GM21576 (cell line): ENCODE data around the gene RARA.
A peak's percentile ranks its signal among the peaks of the same experiment; 100 is the strongest.

Experiments used
- ATAC-seq: cut with Tn5 transposase; IDR thresholded peaks from one replicate; pipeline ENCODE4 v1.9.1; 2021; ENCODE audit warnings: mild to moderate bottlenecking, moderate library complexity; ENCODE audit not compliant: unreplicated experiment

RARA gene

DNA sequence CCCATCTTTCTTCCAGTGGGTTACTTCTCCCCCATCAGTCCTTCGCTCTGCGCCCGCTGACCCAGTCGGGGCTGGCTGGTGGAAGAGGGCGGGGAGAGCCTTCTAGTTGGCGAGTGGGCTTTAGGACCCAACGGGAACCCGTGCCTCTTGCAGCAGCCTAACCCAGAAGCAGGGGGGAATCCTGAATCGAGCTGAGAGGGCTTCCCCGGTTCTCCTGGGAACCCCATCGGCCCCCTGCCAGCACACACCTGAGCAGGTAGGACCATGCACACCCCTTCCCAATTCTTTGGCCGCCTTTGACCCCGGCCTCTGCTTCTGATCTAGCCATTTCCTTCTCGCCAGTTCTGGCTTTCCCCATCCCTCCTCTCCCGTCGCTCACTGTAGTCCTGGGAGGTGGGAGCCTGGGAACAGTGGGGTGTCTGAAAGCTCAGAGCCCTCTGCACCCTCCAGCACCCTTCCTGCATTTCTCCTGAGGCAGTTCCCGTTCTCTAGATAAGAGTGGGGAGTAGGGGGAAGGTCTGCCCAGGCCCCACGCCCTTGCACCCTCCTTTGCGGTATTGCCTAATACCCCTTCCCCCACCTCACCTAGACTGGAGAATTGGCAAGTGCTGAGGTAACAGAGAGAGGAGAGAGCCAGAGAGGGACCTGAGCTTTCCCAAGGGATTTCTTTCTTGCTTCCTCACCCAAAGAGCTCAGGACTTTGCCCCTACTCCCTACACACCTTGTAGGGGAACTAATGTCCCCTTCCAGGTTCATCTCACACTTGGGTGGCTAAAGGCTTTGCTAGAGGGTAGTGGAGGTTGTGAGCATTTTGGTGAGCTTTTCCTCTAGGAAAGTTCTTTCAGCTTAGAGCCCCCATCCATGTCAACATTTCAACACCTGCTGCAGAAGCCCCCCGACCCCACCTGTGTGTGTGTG, at the start of gene RARA:
Gene RARA, plus strand, starts transcription at position 150 of the 918 bp plus-strand sequence. CDS start 22,039 bp downstream, outside the sequence.
- ATAC-seq = no peak

DNA sequence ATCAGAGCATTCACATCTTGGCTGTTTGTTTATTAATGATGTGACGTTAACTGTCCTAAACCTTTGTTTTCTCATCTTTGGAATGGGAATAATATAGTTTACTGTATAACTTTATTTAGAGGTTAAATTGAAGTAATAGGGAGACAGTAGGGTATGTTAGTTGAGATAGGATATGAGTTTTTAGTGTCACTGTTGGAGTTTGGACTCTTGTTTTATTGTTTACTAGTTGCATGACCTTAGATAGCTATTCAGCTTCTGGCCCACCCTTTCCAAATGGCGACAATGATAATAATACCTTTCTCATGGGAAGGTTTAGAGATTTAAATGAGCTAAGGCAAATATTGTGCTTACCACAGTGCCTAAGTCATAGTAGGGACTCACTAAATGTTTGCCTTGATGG, 49.5 kb upstream of the RARA start:
- ATAC-seq = no peak

DNA sequence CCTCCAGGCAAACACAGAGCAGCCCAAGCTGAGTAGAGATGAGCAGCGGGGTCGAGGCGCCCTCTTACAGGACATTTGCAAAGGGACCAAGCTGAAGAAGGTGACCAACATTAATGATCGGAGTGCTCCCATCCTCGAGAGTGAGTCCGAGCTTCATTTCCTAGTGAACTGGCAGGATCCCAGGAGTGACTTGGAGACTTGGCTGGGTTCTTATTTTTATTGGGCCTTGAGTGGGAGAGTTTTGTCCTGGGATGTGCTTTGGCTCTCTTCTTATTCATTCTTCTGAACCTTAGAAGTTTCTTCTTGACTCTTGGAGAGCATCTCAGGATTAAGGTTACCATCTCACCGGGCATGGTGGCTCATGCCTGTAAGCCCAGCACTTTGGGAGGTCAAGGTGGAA, 48.5 kb upstream of the RARA start:
- no peak for ATAC-seq

DNA sequence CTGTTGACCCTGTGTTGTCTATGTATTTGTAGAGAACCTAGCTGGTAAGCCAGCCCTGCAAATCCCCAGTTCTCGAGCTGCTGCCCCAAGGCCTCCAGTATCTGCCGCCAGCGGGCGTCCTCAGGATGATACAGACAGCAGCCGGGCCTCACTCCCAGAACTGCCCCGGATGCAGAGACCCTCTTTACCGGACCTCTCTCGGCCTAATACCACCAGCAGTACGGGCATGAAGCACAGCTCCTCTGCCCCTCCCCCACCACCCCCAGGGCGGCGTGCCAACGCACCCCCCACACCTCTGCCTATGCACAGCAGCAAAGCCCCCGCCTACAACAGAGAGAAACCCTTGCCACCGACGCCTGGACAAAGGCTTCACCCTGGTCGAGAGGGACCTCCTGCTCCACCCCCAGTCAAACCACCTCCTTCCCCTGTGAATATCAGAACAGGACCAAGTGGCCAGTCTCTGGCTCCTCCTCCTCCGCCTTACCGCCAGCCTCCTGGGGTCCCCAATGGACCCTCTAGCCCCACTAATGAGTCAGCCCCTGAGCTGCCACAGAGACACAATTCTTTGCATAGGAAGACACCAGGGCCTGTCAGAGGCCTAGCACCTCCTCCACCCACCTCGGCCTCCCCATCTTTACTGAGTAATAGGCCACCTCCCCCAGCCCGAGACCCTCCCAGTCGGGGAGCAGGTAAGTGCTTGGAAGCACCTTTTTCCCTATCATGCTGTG, 44.4 kb upstream of the RARA start:
- ATAC-seq = no peak

DNA sequence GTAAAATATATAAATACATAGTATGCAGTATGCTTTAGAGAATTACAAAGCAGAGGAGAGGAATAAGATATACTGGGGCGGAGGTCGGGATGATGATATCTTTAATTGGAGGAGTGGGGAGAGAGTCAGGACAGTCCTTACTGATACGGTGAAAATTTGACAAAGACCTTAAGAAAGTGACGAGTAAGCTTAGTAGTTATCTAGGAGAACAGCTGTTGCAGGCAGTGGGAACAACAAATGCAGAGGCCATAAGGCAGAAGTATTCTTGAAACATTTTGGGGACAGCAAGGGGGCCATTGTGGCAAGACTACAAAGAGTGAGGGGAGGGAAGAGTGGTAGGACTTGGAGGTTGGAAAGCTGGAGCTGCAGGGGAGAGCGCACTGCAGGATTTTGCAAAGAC, 43.6 kb upstream of the RARA start:
- ATAC-seq = no peak

DNA sequence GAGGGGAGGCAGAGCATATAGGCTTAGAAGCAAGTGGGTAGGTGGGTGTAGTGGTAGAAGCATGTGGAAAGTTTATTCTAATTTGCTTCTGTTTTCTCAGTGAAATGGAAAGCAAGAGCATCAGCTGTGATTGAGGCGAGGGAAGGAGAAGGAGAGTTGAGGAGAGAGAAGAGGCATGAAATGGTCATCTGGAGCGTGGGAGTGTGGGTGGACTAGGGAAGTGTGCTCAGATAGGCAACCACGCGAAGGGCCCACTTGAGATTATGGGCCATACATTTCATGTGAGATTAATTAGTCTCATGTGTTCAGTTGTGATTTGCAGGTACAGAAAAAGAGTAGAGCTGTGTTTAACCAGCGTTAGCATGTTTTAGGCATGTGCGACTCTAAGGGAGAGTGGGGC, 42.1 kb upstream of the RARA start:
- no peak for ATAC-seq

DNA sequence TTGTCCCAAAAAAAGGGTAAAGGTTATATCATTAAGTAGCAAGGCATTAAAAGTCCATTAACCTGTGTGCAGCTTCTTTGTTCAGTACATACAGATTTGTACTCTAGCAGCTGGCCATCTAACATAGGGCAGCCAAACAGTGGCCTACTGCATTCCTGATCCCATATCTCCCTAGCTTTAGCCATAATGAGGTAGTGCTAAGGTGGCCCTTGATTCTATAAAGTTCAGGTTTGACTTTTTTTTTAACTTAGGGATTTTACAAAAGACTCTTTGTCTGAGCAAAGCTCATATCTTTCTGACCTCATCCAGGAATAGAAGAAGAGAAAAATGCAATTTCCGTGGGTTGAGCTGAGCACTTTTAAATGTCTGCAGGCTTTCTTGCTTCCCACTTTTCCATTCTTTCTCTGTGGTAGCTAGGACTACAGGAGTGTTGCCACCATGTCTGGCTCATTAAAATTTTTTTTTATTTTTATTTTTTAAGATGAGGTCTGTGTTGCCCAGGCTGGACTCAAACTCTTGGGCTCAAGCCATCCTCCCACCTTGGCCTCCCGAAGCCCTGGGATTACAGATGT, 40.8 kb upstream of the RARA start:
- no peak for ATAC-seq

DNA sequence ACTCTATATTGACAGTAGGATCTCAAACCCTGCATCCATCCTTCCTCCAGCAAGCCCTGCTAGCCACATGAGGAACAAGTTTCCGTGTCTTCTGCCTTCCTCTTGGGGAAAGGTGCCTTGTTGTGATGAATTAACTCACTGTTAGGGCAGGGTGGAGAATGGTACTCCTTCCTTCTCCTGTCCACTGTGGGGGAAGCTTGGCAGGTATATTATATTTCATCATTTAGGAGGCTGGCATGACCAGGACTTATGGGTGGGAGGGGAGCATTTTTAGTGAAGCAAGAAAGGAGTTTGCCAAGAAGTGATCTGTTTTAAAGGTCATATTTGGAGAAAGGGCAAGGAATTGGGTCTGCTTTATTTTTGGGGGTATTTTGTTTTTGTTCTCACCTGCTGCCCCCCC, 30.6 kb upstream of the RARA start:
- ATAC-seq = no peak

DNA sequence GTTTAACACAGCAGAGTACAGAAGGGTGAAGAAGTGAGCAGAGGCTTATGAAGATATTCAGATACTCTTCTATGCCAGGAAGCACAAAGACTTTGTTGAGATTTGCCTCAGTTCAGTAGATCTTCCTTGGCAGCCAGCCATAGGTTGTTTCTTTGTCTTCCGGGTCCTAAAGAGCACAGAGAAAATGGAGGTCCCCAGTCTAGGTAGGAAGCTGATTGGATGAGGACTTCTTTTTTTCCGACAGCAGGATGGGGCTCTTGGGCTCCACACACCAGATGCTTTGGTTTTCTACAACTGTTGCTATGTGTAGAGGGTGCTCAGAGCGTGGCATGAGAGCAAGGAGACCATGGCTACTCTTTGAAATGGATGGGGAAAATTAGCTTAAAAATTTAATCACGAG, 29.6 kb upstream of the RARA start:
- no peak for ATAC-seq

DNA sequence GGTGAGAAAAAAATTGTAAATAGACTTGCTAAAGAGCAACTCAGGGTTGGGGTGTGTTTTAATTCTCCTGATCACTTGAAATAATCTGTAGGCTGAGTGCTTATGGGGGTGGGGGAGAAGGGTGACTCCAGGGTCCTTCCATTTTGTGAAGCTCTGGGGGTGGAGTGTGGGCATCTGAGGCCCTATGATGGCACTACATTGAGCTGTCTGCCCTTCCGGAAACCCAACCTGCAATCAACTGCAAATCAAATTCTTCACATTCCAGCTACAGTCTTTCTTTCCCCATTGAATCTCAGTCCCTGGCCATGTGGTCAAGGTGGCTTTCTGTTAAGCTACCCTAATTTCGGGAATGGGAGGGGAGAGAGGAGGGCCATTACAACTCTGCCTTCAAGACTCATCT, 27.3 kb upstream of the RARA start:
- no peak for ATAC-seq

DNA sequence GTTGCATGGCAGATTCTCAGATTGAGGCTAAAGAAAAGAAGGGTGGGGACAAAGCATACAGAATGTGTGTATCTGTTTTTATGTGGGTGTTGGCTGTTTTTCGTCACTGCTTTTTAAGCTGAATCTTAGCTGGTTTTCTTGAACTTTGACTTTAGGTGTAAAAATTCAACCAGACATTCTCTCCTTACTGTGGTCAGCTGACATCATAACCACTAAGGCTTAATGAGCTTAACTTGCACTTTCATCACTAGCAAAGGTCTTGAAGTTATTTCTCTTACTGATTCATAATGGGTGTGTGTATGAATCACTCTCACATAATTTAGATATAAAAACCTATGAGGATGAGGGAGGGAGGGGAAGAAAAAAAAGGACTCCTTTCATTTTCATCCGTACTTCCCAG, 25.3 kb upstream of the RARA start:
- ATAC-seq = no peak

DNA sequence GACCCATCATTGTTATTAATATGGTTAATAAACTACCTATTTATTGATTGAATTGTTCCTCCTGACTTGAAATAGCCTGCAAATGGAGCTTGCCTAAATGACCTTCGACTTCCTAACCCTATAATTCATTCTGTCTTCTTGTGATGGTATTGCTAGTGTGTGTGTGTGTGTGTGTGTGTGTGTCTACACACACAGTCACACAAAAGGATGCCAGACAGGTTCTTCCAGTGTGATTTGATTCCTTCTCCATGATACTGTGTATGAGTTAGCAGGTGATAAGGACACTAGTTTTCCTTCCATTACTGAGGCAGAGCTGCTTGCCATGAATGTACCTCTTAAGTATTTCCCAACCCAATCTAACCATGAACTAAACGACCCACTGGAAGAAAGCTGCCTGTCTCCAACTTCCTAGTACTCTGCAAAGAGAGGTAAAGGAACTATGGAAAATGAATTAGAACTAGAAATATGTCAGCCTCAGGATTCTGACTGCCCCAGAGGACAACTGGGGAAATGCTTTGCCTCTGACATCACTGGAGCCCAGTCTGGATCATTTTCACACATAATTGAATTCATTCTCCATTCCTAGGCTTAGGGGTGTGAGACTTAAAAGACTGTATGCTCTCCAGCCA, 24.8 kb upstream of the RARA start:
- no peak for ATAC-seq

DNA sequence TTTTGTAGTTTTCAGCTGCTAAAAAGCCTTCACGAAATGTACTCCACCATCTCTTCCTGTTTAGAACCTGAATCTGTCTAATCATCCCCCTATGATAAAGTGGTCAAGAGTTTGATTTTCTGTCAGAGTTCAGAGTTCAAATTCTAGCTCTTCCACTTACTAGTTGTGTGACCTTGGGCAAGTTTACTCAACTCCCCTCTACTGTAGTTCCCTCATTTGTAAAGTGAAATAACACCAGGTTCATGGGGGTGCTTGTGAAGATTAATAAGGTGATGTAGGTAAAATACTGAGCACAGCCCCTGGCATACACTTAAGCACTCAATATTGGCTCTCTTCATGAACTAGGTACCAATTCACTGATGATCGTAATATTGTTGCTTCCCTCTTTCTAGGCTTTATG, 22.5 kb upstream of the RARA start:
- ATAC-seq = no peak

DNA sequence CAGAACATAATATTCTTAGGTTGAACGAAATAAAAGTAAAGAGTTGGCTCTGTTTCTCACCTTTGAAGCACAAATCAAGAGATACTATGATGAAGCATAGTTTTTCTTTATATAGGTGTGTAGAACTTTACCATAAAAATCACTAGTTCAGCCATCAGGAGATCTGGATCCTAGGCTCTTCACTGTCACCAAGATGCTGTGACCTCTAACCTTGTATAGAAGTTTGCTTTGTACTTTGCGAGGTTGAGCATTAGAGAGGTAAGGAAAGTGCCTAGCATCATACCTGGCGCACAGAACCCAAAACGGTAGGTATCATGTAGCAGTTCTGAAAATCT, 21.9 kb upstream of the RARA start:
- ATAC-seq = no peak

DNA sequence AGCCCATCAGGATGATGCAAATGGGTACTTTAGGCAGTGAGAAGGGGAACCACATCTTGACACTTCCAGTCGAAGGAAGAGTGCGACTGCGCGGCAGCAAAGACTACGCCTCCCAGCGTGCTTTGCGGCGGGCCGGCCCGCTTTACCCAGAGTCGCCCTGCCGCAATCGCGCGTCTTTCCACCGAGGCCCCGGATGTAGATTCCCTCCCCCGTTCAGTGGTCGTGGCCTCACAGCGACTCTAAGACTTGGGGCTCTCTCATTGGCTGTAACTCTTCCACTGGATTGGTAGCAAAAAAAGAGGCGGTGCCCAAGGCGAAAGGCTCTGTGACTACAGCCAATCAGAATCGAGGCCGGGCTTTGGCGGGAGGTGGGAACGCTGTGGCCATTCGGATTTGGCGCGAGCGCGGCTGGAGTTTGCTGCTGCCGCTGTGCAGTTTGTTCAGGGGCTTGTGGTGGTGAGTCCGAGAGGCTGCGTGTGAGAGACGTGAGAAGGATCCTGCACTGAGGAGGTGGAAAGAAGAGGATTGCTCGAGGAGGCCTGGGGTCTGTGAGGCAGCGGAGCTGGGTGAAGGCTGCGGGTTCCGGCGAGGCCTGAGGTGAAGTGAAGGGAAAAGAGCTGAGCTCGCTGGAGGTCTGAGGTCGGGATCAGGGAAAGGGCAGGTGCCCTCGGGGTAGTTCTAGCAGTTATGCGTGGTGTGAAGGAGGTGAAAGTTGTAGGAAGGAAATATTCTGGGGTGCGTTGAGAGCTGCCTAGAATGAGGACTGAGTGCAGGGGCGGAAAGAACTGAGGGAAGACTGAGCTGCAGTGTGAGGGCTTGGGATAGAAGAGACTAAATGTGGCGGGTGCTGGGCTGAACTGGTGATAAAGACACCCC, 21.2 kb upstream of the RARA start, which contains the start of gene CDC6:
Gene CDC6, plus strand, starts transcription at position 386 of the 876 bp plus-strand sequence. CDS start 1,542 bp downstream, outside the sequence.
- peak; percentile 93 for ATAC-seq

DNA sequence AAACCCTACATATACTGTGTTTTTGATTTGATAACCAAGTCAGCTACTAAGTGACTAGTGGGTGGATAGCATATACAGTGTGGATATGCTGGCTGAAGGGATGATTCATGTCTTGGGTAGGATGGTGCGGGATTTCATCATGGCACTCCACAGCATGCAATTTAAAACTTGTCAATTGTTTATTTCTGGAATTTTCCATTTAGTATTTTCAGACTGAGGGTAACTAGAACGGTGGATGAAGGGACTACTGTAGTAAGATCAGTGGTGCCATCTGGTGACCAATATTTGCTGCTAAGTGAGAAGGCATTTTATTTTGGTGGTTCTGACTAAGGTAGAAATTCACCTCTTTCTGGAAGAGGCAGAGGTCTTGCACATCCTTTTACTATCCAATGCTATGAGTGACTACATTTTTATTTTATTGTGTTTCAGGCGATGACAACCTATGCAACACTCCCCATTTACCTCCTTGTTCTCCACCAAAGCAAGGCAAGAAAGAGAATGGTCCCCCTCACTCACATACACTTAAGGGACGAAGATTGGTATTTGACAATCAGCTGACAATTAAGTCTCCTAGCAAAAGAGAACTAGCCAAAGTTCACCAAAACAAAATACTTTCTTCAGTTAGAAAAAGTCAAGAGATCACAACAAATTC, 18.2 kb upstream of the RARA start:
- ATAC-seq = no peak

DNA sequence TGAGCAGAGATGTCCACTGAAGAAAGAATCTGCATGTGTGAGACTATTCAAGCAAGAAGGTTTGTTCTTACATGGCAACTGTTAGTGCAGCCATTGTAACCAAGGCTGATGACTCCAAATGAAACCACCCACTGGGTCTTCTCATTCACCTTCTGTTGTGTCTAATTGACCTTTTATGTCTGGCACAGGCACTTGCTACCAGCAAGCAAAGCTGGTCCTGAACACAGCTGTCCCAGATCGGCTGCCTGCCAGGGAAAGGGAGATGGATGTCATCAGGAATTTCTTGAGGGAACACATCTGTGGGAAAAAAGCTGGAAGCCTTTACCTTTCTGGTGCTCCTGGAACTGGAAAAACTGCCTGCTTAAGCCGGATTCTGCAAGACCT, 17.7 kb upstream of the RARA start:
- no peak for ATAC-seq

DNA sequence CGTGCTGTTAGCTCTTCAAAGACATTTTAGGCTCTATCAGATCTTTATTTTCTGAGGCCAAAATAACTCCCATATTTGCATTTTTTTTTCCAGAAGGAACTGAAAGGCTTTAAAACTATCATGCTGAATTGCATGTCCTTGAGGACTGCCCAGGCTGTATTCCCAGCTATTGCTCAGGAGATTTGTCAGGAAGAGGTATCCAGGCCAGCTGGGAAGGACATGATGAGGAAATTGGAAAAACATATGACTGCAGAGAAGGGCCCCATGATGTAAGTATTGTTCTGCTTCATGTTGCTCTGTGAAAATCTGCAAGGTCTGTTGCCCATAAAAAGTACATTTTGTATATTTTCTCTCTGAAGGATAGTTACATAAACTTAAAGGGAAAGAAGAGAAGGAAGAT, 15.6 kb upstream of the RARA start:
- ATAC-seq = no peak

DNA sequence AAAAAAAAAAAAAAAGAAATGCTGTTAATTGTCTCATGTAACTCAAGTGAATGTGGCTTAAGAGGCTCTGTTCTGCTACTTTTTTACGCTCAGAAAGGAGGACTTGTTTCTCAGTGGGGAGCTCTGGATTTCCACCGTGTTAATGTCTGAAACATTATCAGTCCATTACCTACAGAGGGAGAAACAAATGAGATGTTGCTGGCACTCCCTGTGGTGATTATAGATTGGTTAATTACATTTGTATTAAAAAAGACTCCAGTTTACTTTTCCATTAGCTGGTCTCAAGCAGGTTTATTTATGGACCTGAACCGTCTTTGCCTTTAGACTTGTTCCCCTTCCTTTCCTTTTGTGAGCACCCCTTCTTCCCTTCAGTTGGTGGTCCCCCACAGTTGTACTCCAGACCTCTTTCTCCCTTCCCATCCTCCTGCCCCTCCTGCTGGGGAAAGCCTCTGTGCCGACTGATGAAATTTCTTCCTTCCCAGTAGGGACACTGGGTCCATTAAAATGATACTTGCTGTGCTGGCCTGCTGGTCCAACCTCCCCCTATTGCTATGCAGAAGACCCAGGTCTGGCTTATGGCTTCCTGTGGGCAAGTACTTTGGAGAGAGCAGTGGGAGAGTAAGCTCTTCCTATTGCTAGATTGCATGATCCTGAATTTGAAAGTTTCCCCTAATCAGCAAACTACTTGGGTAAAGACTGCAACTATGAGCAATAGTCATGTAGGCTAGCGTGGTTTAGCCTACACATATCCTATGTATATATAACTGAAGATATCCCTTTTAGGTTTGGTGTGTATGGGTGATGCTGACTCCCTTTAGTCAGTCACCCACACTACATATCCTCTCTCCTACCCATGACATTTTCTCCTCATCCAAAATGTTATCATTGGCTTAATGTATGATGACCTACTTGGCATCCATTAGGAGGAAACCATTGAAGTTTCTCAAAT, 13.2 kb upstream of the RARA start:
- ATAC-seq = no peak
